PC-3 (cell line): Measurements from ENCODE around the gene SLC22A2. TPM values are rescaled to one million over a fixed set of nuclear protein-coding genes. Genes with fewer than 3 reads are reported as not detected.

Experiments used
- ATAC-seq: fragments of 200-7000 bp; cut with Tn5 transposase; 2 replicates; pipeline ENCODE4 v1.9.1; 2020; ENCODE audit warnings: mild to moderate bottlenecking, moderate library complexity
- BruUV-seq: library from RNA; stranded (reverse); fragments of 400-500 nt; replicated peaks from 2 replicates; lab custom pipeline; 2021; lab: Mats Ljungman, UMichigan
- CTCF ChIA-PET: fragments of 300-600 bp; sonication (Branson Sonifier 250); formaldehyde crosslinking; loops from one replicate; lab custom pipeline; 2022; ENCODE audit warnings: antibody characterized with exemption; lab: Charles Lee
- POLR2A ChIA-PET: fragments of 300-600 bp; sonication (Branson Sonifier 250); formaldehyde crosslinking; loops from one replicate; lab custom pipeline; 2022; ENCODE audit warnings: antibody characterized with exemption; ENCODE audit not compliant: unreplicated experiment; lab: Charles Lee
- DNase-seq: peaks from one replicate; pipeline ENCODE4 v3.0.0-alpha.2; 2015
- H2AFZ ChIP-seq: fragments of 300-600 bp; sonication (generic); 2 replicates; pipeline ENCODE4 v1.6.0; 2016; ENCODE audit warnings: antibody characterized with exemption, low read length
- H3F3A ChIP-seq: fragments of 300-600 bp; sonication (generic); one replicate; pipeline ENCODE4 v1.6.0; 2017; ENCODE audit warnings: antibody characterized with exemption, low read length, control low read depth, mild to moderate bottlenecking; ENCODE audit not compliant: unreplicated experiment
- H3K27ac ChIP-seq: fragments of 300-600 bp; sonication (generic); 2 replicates; pipeline ENCODE4 v1.5.1; 2016; ENCODE audit warnings: mild to moderate bottlenecking, low read length
- H3K27me3 ChIP-seq: fragments of 300-600 bp; sonication (generic); 2 replicates; pipeline ENCODE4 v1.6.1; 2016; ENCODE audit warnings: low read length, mixed read lengths
- H3K36me3 ChIP-seq: fragments of 300-600 bp; sonication (generic); 2 replicates; pipeline ENCODE4 v1.6.1; 2016; ENCODE audit warnings: low read depth, mixed run types, low read length, mixed read lengths
- H3K4me1 ChIP-seq: fragments of 300-600 bp; sonication (generic); 2 replicates; pipeline ENCODE4 v1.5.1; 2016; ENCODE audit warnings: low read length; ENCODE audit not compliant: insufficient read depth
- H3K4me2 ChIP-seq: fragments of 300-600 bp; sonication (generic); 2 replicates; pipeline ENCODE4 v1.6.0; 2016; ENCODE audit warnings: low read length
- H3K4me3 ChIP-seq: fragments of 300-600 bp; sonication (generic); 2 replicates; pipeline ENCODE4 v1.5.1; 2016; ENCODE audit warnings: mild to moderate bottlenecking, low read length, mixed read lengths
- H3K79me2 ChIP-seq: fragments of 300-600 bp; sonication (generic); 2 replicates; pipeline ENCODE4 v1.6.1; 2017; ENCODE audit warnings: low read length, mixed read lengths
- H3K9ac ChIP-seq: fragments of 300-600 bp; sonication (generic); 2 replicates; pipeline ENCODE4 v1.6.0; 2016; ENCODE audit warnings: mild to moderate bottlenecking, low read length
- H3K9me2 ChIP-seq: fragments of 300-600 bp; sonication (generic); replicated peaks from 2 replicates; pipeline ENCODE4 v1.6.1; 2016; ENCODE audit warnings: mixed run types, low read length, mixed read lengths
- H3K9me3 ChIP-seq: fragments of 300-600 bp; sonication (generic); 2 replicates; pipeline ENCODE4 v1.6.1; 2016; ENCODE audit warnings: low read length, mixed read lengths
- H4K20me1 ChIP-seq: fragments of 300-600 bp; sonication (generic); 2 replicates; pipeline ENCODE4 v1.6.1; 2016; ENCODE audit warnings: low read length, mixed read lengths
- CTCF ChIP-seq: fragments of 300-600 bp; sonication (generic); conservative IDR thresholded peaks from 2 replicates; pipeline ENCODE4 v1.5.1; 2017; ENCODE audit warnings: antibody characterized with exemption, low read depth, mild to moderate bottlenecking, low read length
- EZH2 ChIP-seq: fragments of 300-600 bp; sonication (generic); IDR thresholded peaks from one replicate; pipeline ENCODE4 v1.6.1; 2017; ENCODE audit warnings: antibody characterized with exemption, mild to moderate bottlenecking, low read length; ENCODE audit not compliant: unreplicated experiment
- EZH2phosphoT487 ChIP-seq: fragments of 300-600 bp; sonication (generic); IDR thresholded peaks from 2 replicates; pipeline ENCODE4 v1.6.1; 2018; ENCODE audit warnings: mild to moderate bottlenecking, antibody characterized with exemption, low read length, borderline replicate concordance
- intact Hi-C: fragments of 100-400 bp; cut with micrococcal nuclease; formaldehyde crosslinking; loops from 2 replicates; pipeline ENCODE4 v1.9.0; 2023
- total RNA-seq: library from RNA; depleted of rRNA; stranded (reverse); fragments of >200 nt; gene quantifications from 2 replicates; pipeline ENCODE4 v1.2.3, GENCODE V29; 2014

The SLC22A2 gene
- total RNA-seq, 1 experiment from 2014 or later: not detected

- no peaks in the 10 kb centered on the region for H3K27me3 ChIP-seq
- no peaks in the 10 kb centered on the region for H3K4me1 ChIP-seq
- intact Hi-C loops: no loop called here
- no peaks in the 10 kb centered on the region for H3K9me2 ChIP-seq
- ChIA-PET POLR2A (no interaction called here), CTCF (no interaction called here)
- TF ChIP-seq EZH2 (no peak), EZH2phosphoT487 (no peak), CTCF (no peak)
- H4K20me1 ChIP-seq: no peaks in the 10 kb centered on the region
- no peaks in the 10 kb centered on the region for H3K9me3 ChIP-seq
- no peak for DNase-seq
- ATAC-seq: no peak
- no peak overlapping the region for H3K4me3 ChIP-seq
- no peak overlapping the region for H3K9ac ChIP-seq
- H3K79me2 ChIP-seq: no peaks in the 10 kb centered on the region
- H3K27ac ChIP-seq: no peak overlapping the region
- H3F3A ChIP-seq: no peaks in the 10 kb centered on the region
- no TSS peak for BruUV-seq
- no peak overlapping the region for H2AFZ ChIP-seq
- no peak overlapping the region for H3K4me2 ChIP-seq
- no peaks in the 10 kb centered on the region for H3K36me3 ChIP-seq
Observed at GRCh38 chr6:160207618-160208017, 51.0 kb downstream of the SLC22A2 start.

GRCh38 chr6:160204710-160205109, 53.9 kb downstream of the SLC22A2 start:
- intact Hi-C loops: loop anchor here (5.0 kb wide), 1 partner anchor 62 kb away; no protein-coding TSS in a partner anchor
- H3K4me1 ChIP-seq: no peaks in the 10 kb centered on the region
- no peak overlapping the region for H3K27ac ChIP-seq
- H3K4me2 ChIP-seq: no peak overlapping the region
- no peak overlapping the region for H3K9ac ChIP-seq
- no peaks in the 10 kb centered on the region for H3F3A ChIP-seq
- CTCF ChIA-PET: no interaction called here
- no peaks in the 10 kb centered on the region for H3K9me2 ChIP-seq
- no peaks in the 10 kb centered on the region for H3K79me2 ChIP-seq
- no TSS peak for BruUV-seq
- TF ChIP-seq EZH2 (no peak), CTCF (no peak), EZH2phosphoT487 (no peak)
- no peaks in the 10 kb centered on the region for H3K36me3 ChIP-seq
- H3K27me3 ChIP-seq: no peaks in the 10 kb centered on the region
- no peak overlapping the region for H2AFZ ChIP-seq
- ATAC-seq (no peak), DNase-seq (no peak)
- POLR2A ChIA-PET: no interaction called here
- H3K4me3 ChIP-seq: no peak overlapping the region
- no peaks in the 10 kb centered on the region for H4K20me1 ChIP-seq
- no peaks in the 10 kb centered on the region for H3K9me3 ChIP-seq

- no TSS peak for BruUV-seq
- ATAC-seq (no peak), DNase-seq (no peak)
- Histone ChIP-seq H4K20me1 (no peaks in the 10 kb centered on the region), H3K27me3 (no peaks in the 10 kb centered on the region), H3F3A (no peaks in the 10 kb centered on the region), H3K9me2 (no peaks in the 10 kb centered on the region), H3K27ac (no peak overlapping the region), H3K79me2 (no peaks in the 10 kb centered on the region), H3K4me3 (no peak overlapping the region), H3K9me3 (no peaks in the 10 kb centered on the region), H3K4me2 (no peak overlapping the region), H3K9ac (no peak overlapping the region), H3K36me3 (no peaks in the 10 kb centered on the region), H3K4me1 (no peaks in the 10 kb centered on the region), H2AFZ (no peak overlapping the region)
- ChIA-PET CTCF (no interaction called here), POLR2A (no interaction called here)
- no peak for TF ChIP-seq EZH2phosphoT487
- TF ChIP-seq CTCF: no peak
- no peak for TF ChIP-seq EZH2
- intact Hi-C loops: loop anchor here (5.0 kb wide), 1 partner anchor 62 kb away; no protein-coding TSS in a partner anchor
Observed at GRCh38 chr6:160203953-160204352, 54.7 kb downstream of the SLC22A2 start.
